Measurements from ENCODE around the gene MKI67.

The MKI67 gene

GRCh38 chr10:128114901-128115300 is 11.3 kb downstream of the MKI67 start:
- H3K27ac ChIP-seq (ENCODE audit: poor library complexity, severe bottlenecking): no peak overlapping the region
- no peaks in the 10 kb centered on the region for H3K27me3 ChIP-seq (ENCODE audit: insufficient read depth, poor library complexity, severe bottlenecking)
- no peak overlapping the region for H3K4me3 ChIP-seq (ENCODE audit: severe bottlenecking)
- no peak for ATAC-seq (ENCODE audit: low read depth)
- no peaks in the 10 kb centered on the region for H3K9me3 ChIP-seq (ENCODE audit: severe bottlenecking)
- DNase-seq (ENCODE audit: low spot score): no peak
- TF ChIP-seq CTCF (IDR thresholded peaks at IDR 0.05; ENCODE audit: poor library complexity, severe bottlenecking): no peak
- peaks cover 100% of the 10 kb centered on the region for H3K36me3 ChIP-seq (ENCODE audit: low read depth)
- H3K4me1 ChIP-seq (ENCODE audit: insufficient read depth, poor library complexity, severe bottlenecking): peaks cover 11% of the 10 kb centered on the region

GRCh38 chr10:128113026-128113425 is 13.2 kb downstream of the MKI67 start:
- Histone ChIP-seq H3K9me3 (ENCODE audit: severe bottlenecking) (no peaks in the 10 kb centered on the region), H3K27me3 (ENCODE audit: insufficient read depth, poor library complexity, severe bottlenecking) (no peaks in the 10 kb centered on the region), H3K27ac (ENCODE audit: poor library complexity, severe bottlenecking) (no peak overlapping the region), H3K4me1 (ENCODE audit: insufficient read depth, poor library complexity, severe bottlenecking) (peaks cover 11% of the 10 kb centered on the region), H3K4me3 (ENCODE audit: severe bottlenecking) (no peak overlapping the region), H3K36me3 (ENCODE audit: low read depth) (peaks cover 100% of the 10 kb centered on the region)
- no peak for DNase-seq (ENCODE audit: low spot score)
- ATAC-seq (ENCODE audit: low read depth): no peak
- no peak for TF ChIP-seq CTCF (IDR thresholded peaks at IDR 0.05; ENCODE audit: poor library complexity, severe bottlenecking)

GRCh38 chr10:128111696-128112095 is 14.5 kb downstream of the MKI67 start:
- no peak for DNase-seq (ENCODE audit: low spot score)
- TF ChIP-seq CTCF (IDR thresholded peaks at IDR 0.05; ENCODE audit: poor library complexity, severe bottlenecking): no peak
- Histone ChIP-seq H3K9me3 (ENCODE audit: severe bottlenecking) (no peaks in the 10 kb centered on the region), H3K36me3 (ENCODE audit: low read depth) (peaks cover 100% of the 10 kb centered on the region), H3K27ac (ENCODE audit: poor library complexity, severe bottlenecking) (no peak overlapping the region), H3K4me3 (ENCODE audit: severe bottlenecking) (no peak overlapping the region), H3K4me1 (ENCODE audit: insufficient read depth, poor library complexity, severe bottlenecking) (peaks cover 2% of the 10 kb centered on the region), H3K27me3 (ENCODE audit: insufficient read depth, poor library complexity, severe bottlenecking) (no peaks in the 10 kb centered on the region)
- ATAC-seq (ENCODE audit: low read depth): no peak

GRCh38 chr10:128110339-128110738 is 15.9 kb downstream of the MKI67 start:
- Histone ChIP-seq H3K4me3 (ENCODE audit: severe bottlenecking) (no peak overlapping the region), H3K9me3 (ENCODE audit: severe bottlenecking) (no peaks in the 10 kb centered on the region), H3K4me1 (ENCODE audit: insufficient read depth, poor library complexity, severe bottlenecking) (no peaks in the 10 kb centered on the region), H3K27me3 (ENCODE audit: insufficient read depth, poor library complexity, severe bottlenecking) (no peaks in the 10 kb centered on the region), H3K27ac (ENCODE audit: poor library complexity, severe bottlenecking) (no peak overlapping the region), H3K36me3 (ENCODE audit: low read depth) (peaks cover 100% of the 10 kb centered on the region)
- DNase-seq (ENCODE audit: low spot score) (no peak), ATAC-seq (ENCODE audit: low read depth) (no peak)
- no peak for TF ChIP-seq CTCF (IDR thresholded peaks at IDR 0.05; ENCODE audit: poor library complexity, severe bottlenecking)

GRCh38 chr10:128109707-128110106 is 16.5 kb downstream of the MKI67 start:
- Histone ChIP-seq H3K27me3 (ENCODE audit: insufficient read depth, poor library complexity, severe bottlenecking) (no peaks in the 10 kb centered on the region), H3K4me3 (ENCODE audit: severe bottlenecking) (no peak overlapping the region), H3K9me3 (ENCODE audit: severe bottlenecking) (no peaks in the 10 kb centered on the region), H3K4me1 (ENCODE audit: insufficient read depth, poor library complexity, severe bottlenecking) (no peaks in the 10 kb centered on the region), H3K36me3 (ENCODE audit: low read depth) (peaks cover 100% of the 10 kb centered on the region), H3K27ac (ENCODE audit: poor library complexity, severe bottlenecking) (no peak overlapping the region)
- ATAC-seq (ENCODE audit: low read depth) (no peak), DNase-seq (ENCODE audit: low spot score) (no peak)
- no peak for TF ChIP-seq CTCF (IDR thresholded peaks at IDR 0.05; ENCODE audit: poor library complexity, severe bottlenecking)
